ENCODE measurements around the gene C19orf18. TPM values are rescaled to one million over a fixed set of nuclear protein-coding genes. Genes with fewer than 3 reads are reported as not detected.
"Not testable (repeated sequence)": the region's sequence is repeated elsewhere in the genome, so short reads cannot be mapped to it uniquely, and the experiment has no call there.

The C19orf18 gene
- polyA plus RNA-seq (2013, experiment 1 of 2; ENCODE audit: insufficient read length) = 0.28 TPM
- polyA plus RNA-seq (2013, experiment 2 of 2; ENCODE audit: insufficient read length) = 0.43 TPM

GRCh38 chr19:57974434-57974833, at the start of gene C19orf18:
C19orf18 (minus strand) TSS chr19:57974534; CDS start chr19:57974432, 102 bp downstream.
- no peak for DNase-seq

GRCh38 chr19:58022283-58022660, 47.9 kb upstream of the C19orf18 start:
- no peak for DNase-seq

GRCh38 chr19:58021541-58022282, 47.4 kb upstream of the C19orf18 start:
- DNase-seq = peak; percentile 13

- no peak for DNase-seq
These were observed 45.8 kb upstream of the C19orf18 start for GRCh38 chr19:58020129-58020528.

GRCh38 chr19:58014141-58014540, 39.8 kb upstream of the C19orf18 start:
- DNase-seq = no peak

- no peak for DNase-seq
These were observed 36.2 kb upstream of the C19orf18 start for GRCh38 chr19:58010507-58010906.

GRCh38 chr19:58009666-58010301, 35.5 kb upstream of the C19orf18 start:
- DNase-seq = peak; percentile 79

GRCh38 chr19:58009301-58009665, 34.9 kb upstream of the C19orf18 start:
- DNase-seq = no peak

GRCh38 chr19:58008877-58009276, 34.5 kb upstream of the C19orf18 start:
- DNase-seq = not testable (repeated sequence)

- no peak for DNase-seq
These were observed 33.0 kb upstream of the C19orf18 start for GRCh38 chr19:58007285-58007684.

GRCh38 chr19:58003174-58003828, 29.0 kb upstream of the C19orf18 start:
- no peak for DNase-seq

GRCh38 chr19:58002384-58003173, 28.2 kb upstream of the C19orf18 start, which contains the start of gene ZNF606:
ZNF606 (minus strand) TSS chr19:58002820; CDS start chr19:58001319, 1,501 bp downstream.
- peak; percentile 88 for DNase-seq

- peak; percentile 5 for DNase-seq
These were observed 27.6 kb upstream of the C19orf18 start for GRCh38 chr19:58001895-58002369.

- DNase-seq = no peak
These were observed 26.3 kb upstream of the C19orf18 start for GRCh38 chr19:58000677-58001076.

GRCh38 chr19:57992841-57993240, 18.5 kb upstream of the C19orf18 start:
- no peak for DNase-seq

- no peak for DNase-seq
These were observed 4.4 kb upstream of the C19orf18 start for GRCh38 chr19:57978586-57979289.

- no peak for DNase-seq
These were observed 9.6 kb downstream of the C19orf18 start for GRCh38 chr19:57964761-57965160.

- no peak for DNase-seq
These were observed 12.5 kb downstream of the C19orf18 start for GRCh38 chr19:57961785-57962184.

- no peak for DNase-seq
These were observed 19.3 kb downstream of the C19orf18 start for GRCh38 chr19:57954996-57955395.

- DNase-seq = no peak
These were observed 24.6 kb downstream of the C19orf18 start for GRCh38 chr19:57949702-57950101.

- DNase-seq = no peak
These were observed 25.0 kb downstream of the C19orf18 start for GRCh38 chr19:57949296-57949695.
